CD14-positive monocyte (primary cell): Measurements from ENCODE around the gene HKDC1. TPM values are rescaled to one million over a fixed set of nuclear protein-coding genes. Genes with fewer than 3 reads are reported as not detected.

ENCODE experiments used
- DNase-seq, 3 donors: peaks; one replicate each; pipeline ENCODE4 v3.0.0-alpha.2; 2011 to 2022
- H2AFZ ChIP-seq: 2 replicates; pipeline ENCODE4 v1.6.0; 2012; ENCODE audit warnings: mild to moderate bottlenecking, low read depth, low read length, inconsistent platforms; ENCODE audit not compliant: insufficient read depth, poor library complexity, severe bottlenecking
- H3K27ac ChIP-seq, 2 donors: 1 replicate in 1 of 2; 2 replicates in 1 of 2; pipeline ENCODE4 v1.5.1; 2012 to 2013; ENCODE audit warnings: low read length in 2 of 2, control low read depth in 1 of 2, inconsistent platforms in 1 of 2, low read depth in 1 of 2, mild to moderate bottlenecking in 1 of 2
- H3K27me3 ChIP-seq, 2 donors: one replicate each; pipeline versions ENCODE4 v1.6.0 to v1.6.1; 2011 to 2013; ENCODE audit warnings: low read length in 2 of 2; ENCODE audit not compliant: control insufficient read depth in 2 of 2, insufficient read depth in 2 of 2
- H3K36me3 ChIP-seq, 2 donors: replicated peaks in 1 of 2; 1 replicate in 1 of 2; 2 replicates in 1 of 2; pipeline versions ENCODE4 v1.5.1 to v1.6.1; 2012 to 2013; ENCODE audit warnings: low read length in 2 of 2, control low read depth in 1 of 2, inconsistent platforms in 1 of 2, mild to moderate bottlenecking in 1 of 2; ENCODE audit not compliant: insufficient read depth in 2 of 2, control insufficient read depth in 1 of 2
- H3K4me1 ChIP-seq, 2 donors: 1 replicate in 1 of 2; 2 replicates in 1 of 2; pipeline versions ENCODE4 v1.5.1 to v1.6.1; 2012 to 2013; ENCODE audit warnings: low read length in 2 of 2, control low read depth in 1 of 2, inconsistent platforms in 1 of 2, mild to moderate bottlenecking in 1 of 2, moderate library complexity in 1 of 2; ENCODE audit not compliant: insufficient read depth in 2 of 2, control insufficient read depth in 1 of 2
- H3K4me2 ChIP-seq: replicated peaks from 2 replicates; pipeline ENCODE3; 2012; ENCODE audit warnings: low read length, moderate library complexity, mild to moderate bottlenecking; ENCODE audit not compliant: poor library complexity, severe bottlenecking; ENCODE audit errors: extremely low read depth
- H3K4me3 ChIP-seq, 3 experiments: fragments of 200-600 bp in 1 of 3; sonication (generic) in 1 of 3; replicated peaks in 1 of 3; 1 replicate in 2 of 3; 2 replicates in 1 of 3; pipeline ENCODE4 v1.5.1; 2011 to 2013; ENCODE audit warnings: low read length in 3 of 3, mild to moderate bottlenecking in 3 of 3, control low read depth in 2 of 3, low read depth in 2 of 3, inconsistent platforms in 1 of 3, moderate library complexity in 1 of 3
- H3K79me2 ChIP-seq: 2 replicates; pipeline ENCODE4 v1.6.0; 2012; ENCODE audit warnings: mild to moderate bottlenecking, control low read depth, inconsistent platforms, low read length, moderate library complexity; ENCODE audit not compliant: insufficient read depth
- H3K9ac ChIP-seq: 2 replicates; pipeline ENCODE4 v1.6.0; 2017; ENCODE audit warnings: low read length, mild to moderate bottlenecking; ENCODE audit not compliant: insufficient read depth, poor library complexity, severe bottlenecking
- H3K9me3 ChIP-seq, 2 donors: replicated peaks in 1 of 2; 1 replicate in 1 of 2; 2 replicates in 1 of 2; pipeline versions ENCODE4 v1.5.1 to v1.6.1; 2012 to 2013; ENCODE audit warnings: low read length in 2 of 2, control low read depth in 1 of 2; ENCODE audit not compliant: control insufficient read depth in 1 of 2, insufficient read depth in 1 of 2
- H4K20me1 ChIP-seq: 2 replicates; pipeline ENCODE4 v1.6.0; 2012; ENCODE audit warnings: mild to moderate bottlenecking, low read length, control low read depth, moderate library complexity; ENCODE audit not compliant: insufficient read depth
- H3K27ac Mint-ChIP-seq, 7 donors: one replicate each; pipeline ENCODE4 v1.8.0; 2020; ENCODE audit warnings: mild to moderate bottlenecking in 7 of 7, mixed read lengths in 7 of 7, moderate library complexity in 6 of 7, inconsistent platforms in 2 of 7
- H3K27me3 Mint-ChIP-seq, 3 donors: one replicate each; pipeline ENCODE4 v1.8.0; 2021 to 2022; ENCODE audit warnings: low read depth in 3 of 3, mild to moderate bottlenecking in 3 of 3, mixed read lengths in 3 of 3, moderate library complexity in 3 of 3, inconsistent platforms in 1 of 3
- H3K36me3 Mint-ChIP-seq, 2 donors: one replicate each; pipeline ENCODE4 v1.8.0; 2020; ENCODE audit warnings: mixed read lengths in 2 of 2, inconsistent platforms in 1 of 2, mild to moderate bottlenecking in 1 of 2
- H3K4me1 Mint-ChIP-seq: one replicate; pipeline ENCODE4 v1.8.0; 2020; ENCODE audit warnings: mild to moderate bottlenecking, mixed read lengths
- H3K4me3 Mint-ChIP-seq, 2 donors: one replicate each; pipeline ENCODE4 v1.8.0; 2020; ENCODE audit warnings: mild to moderate bottlenecking in 2 of 2, mixed read lengths in 2 of 2, moderate library complexity in 1 of 2
- H3K9me3 Mint-ChIP-seq, 7 donors: one replicate each; pipeline ENCODE4 v1.8.0; 2020 to 2022; ENCODE audit warnings: mixed read lengths in 7 of 7, mild to moderate bottlenecking in 6 of 7, moderate library complexity in 6 of 7, inconsistent platforms in 2 of 7
- CTCF ChIP-seq: fragments of 200-600 bp; IDR thresholded peaks from one replicate; pipeline ENCODE4 v1.8.0; 2022; ENCODE audit warnings: antibody characterized with exemption, mild to moderate bottlenecking
- WGBS: methylation state at CpG from one replicate; pipeline ENCODE4 v1.1.5; 2013; ENCODE audit warnings: missing lambda C conversion rate; ENCODE audit not compliant: insufficient coverage; 5-methylcytosine and 5-hydroxymethylcytosine counted together
- intact Hi-C, 2 donors: fragments of 100-400 bp; cut with micrococcal nuclease; formaldehyde crosslinking; loops; one replicate each; pipeline versions ENCODE4 v1.15.0 to v1.15.1; 2023
- polyA plus RNA-seq, 3 donors: library from polyadenylated mRNA; depleted of rRNA in 1 of 3; unstranded in 2 of 3; stranded (reverse) in 1 of 3; fragments of 300-500 nt in 2 of 3; fragments of >200 nt in 1 of 3; fragmentation: Illumina TruSeq in 2 of 3; gene quantifications; 1 replicate in 2 of 3; 2 replicates in 1 of 3; pipeline ENCODE4 v1.2.3, GENCODE V29; 2012 to 2021

Gene HKDC1
- polyA plus RNA-seq, 3 donors, result not detected

DNA sequence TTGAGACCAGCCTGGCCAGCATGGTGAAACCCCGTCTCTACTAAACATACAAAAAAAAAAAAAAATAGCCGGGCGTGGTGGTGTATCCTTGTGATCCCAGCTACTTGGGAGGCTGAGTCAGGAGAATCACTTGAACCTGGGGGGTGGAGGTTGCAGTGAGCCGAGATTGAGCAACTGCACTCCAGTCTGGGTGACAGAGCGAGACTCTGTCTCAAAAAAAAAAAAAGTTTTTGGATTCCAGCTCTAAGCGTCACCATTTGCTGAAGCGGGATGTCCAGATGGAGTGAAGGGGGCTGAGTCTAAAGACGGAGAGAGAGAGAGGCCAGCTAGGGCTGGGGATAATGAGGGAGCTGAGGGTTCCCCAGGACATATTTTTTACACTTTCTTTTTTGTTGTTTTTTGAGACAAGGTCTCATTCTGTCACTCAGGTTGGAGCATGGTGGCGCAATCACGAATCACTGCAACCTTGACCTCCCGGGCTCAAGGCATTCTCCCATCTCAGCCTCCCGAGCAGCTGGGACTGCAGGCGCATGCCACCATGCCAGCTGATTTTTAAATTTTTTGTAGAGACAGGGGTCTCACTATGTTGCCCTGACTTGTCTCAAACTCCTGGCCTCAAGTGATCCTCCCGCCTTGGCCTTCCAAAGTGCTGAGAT is 48.8 kb downstream of the HKDC1 start:
- Mint-ChIP-seq H3K4me3 (no peak overlapping the region), H3K36me3 (no peaks in the 10 kb centered on the region), H3K4me1 (peaks cover 2% of the 10 kb centered on the region), H3K9me3 (peaks cover 0 to 5% (median 1%) of the 10 kb centered on the region in 7 donors), H3K27me3 (peaks cover 0 to 6% (median 3%) of the 10 kb centered on the region in 3 donors), H3K27ac (no peak overlapping the region)
- Histone ChIP-seq H3K27me3 (no peaks in the 10 kb centered on the region), H3K27ac (no peak overlapping the region), H4K20me1 (no peaks in the 10 kb centered on the region), H3K4me1 (peaks cover 0 to 5% of the 10 kb centered on the region in 2 donors), H3K36me3 (no peaks in the 10 kb centered on the region), H3K4me2 (no peak overlapping the region), H3K9ac (no peak overlapping the region), H2AFZ (no peak overlapping the region), H3K9me3 (no peaks in the 10 kb centered on the region), H3K4me3 (no peak overlapping the region), H3K79me2 (no peaks in the 10 kb centered on the region)
- intact Hi-C loops, result no loop called here
- WGBS, result 90% methylated on average over 11 of the region's 14 CpGs
- TF ChIP-seq CTCF, result no peak
- no peak for DNase-seq

- intact Hi-C loops, result no loop called here
- Mint-ChIP-seq H3K36me3 (no peaks in the 10 kb centered on the region), H3K4me3 (no peak overlapping the region), H3K27me3 (peaks cover 0 to 6% (median 3%) of the 10 kb centered on the region in 3 donors), H3K4me1 (peaks cover 2% of the 10 kb centered on the region), H3K9me3 (peaks cover 0 to 5% (median 1%) of the 10 kb centered on the region in 7 donors), H3K27ac (no peak overlapping the region)
- Histone ChIP-seq H3K4me3 (no peak overlapping the region), H3K4me1 (peaks cover 0 to 5% of the 10 kb centered on the region in 2 donors), H3K9ac (no peak overlapping the region), H2AFZ (no peak overlapping the region), H3K27ac (no peak overlapping the region), H3K27me3 (no peaks in the 10 kb centered on the region), H3K9me3 (no peaks in the 10 kb centered on the region), H3K4me2 (no peak overlapping the region), H4K20me1 (no peaks in the 10 kb centered on the region), H3K36me3 (no peaks in the 10 kb centered on the region), H3K79me2 (no peaks in the 10 kb centered on the region)
- WGBS, result 100% methylated on average over 1 of the region's 2 CpGs
- DNase-seq, result no peak
- no peak for TF ChIP-seq CTCF
These were observed 49.6 kb downstream of the HKDC1 start for GRCh38 chr10:69269761-69270160.
